H1 (cell line): Measurements from ENCODE around the gene SPINDOC. TPM values are rescaled to one million over a fixed set of nuclear protein-coding genes. Genes with fewer than 3 reads are reported as not detected.

Source experiments
- ASH2L ChIP-seq: fragments of 200-600, 300-600 bp; sonication (generic); IDR thresholded peaks from one replicate; pipeline ENCODE4 v1.7.1; 2017; ENCODE audit warnings: low read length
- MAFK ChIP-seq: IDR thresholded peaks from 2 replicates; pipeline ENCODE4 v1.6.1; 2012; ENCODE audit warnings: low read depth, mild to moderate bottlenecking, improper control_type of control experiment, low read length
- TEAD4 ChIP-seq: IDR thresholded peaks from 2 replicates; pipeline ENCODE4 v1.6.1; 2012; ENCODE audit warnings: low read depth, low read length, inconsistent platforms, mixed read lengths
- YY1 ChIP-seq: IDR thresholded peaks from 2 replicates; pipeline ENCODE4 v1.6.1; 2011; ENCODE audit warnings: low read depth, mild to moderate bottlenecking, low read length
- polyA plus RNA-seq, 7 experiments: library from polyadenylated mRNA; depleted of rRNA in 3 of 7; stranded (reverse) in 5 of 7; unstranded in 2 of 7; fragments of >200 nt in 5 of 7; fragments of 200-250 nt in 2 of 7; gene quantifications; 1 replicate in 5 of 7; 2 replicates in 1 of 7; 4 replicates in 1 of 7; pipeline versions ENCODE4 v1.2.1 to v1.2.3, GENCODE V29; 2011 to 2013; ENCODE audit warnings: missing spikeins in 2 of 7, mixed read lengths in 2 of 7
- total RNA-seq: library from RNA; stranded (reverse); fragmentation: NEBNext Ultra II Directional; extraction: Animal tissue kit (Norgen Biotek cat#: 25700); gene quantifications from 2 replicates; pipeline ENCODE4 v1.2.1, GENCODE V29; 2021

Gene SPINDOC
- total and polyA plus RNA-seq, 2 of the 8 experiments (the other 6 are each of a cell fraction or from before 2014, with no cell fraction given) = 78.7 to 99.7 TPM

- TF ChIP-seq ASH2L (no peak), TEAD4 (0 out of 2 replicates have a peak, but pooled peaks have one; percentile 19), MAFK (no peak), YY1 (no peak)
These were observed 18.1 kb downstream of the SPINDOC start (continued) for GRCh38 chr11:63831326-63831725.
